K562 (cell line): ENCODE data around the gene DNAH9.

ENCODE experiments used
- CBX5 ChIP-seq: IDR thresholded peaks from 2 replicates; pipeline ENCODE4 v1.6.1; 2014; ENCODE audit warnings: low read depth, borderline replicate concordance
- DMBX1 ChIP-seq: fragments of 250-450 bp; sonication (Bioruptor Pico); IDR thresholded peaks from 2 replicates; pipeline ENCODE4 v1.8.0; 2022; ENCODE audit warnings: inconsistent platforms, mild to moderate bottlenecking, moderate library complexity, borderline replicate concordance
- MCM3 ChIP-seq: fragments of 450-650 bp; IDR thresholded peaks from 2 replicates; pipeline ENCODE4 v1.6.1; 2016
- POLR2A ChIP-seq: fragments of 450-650 bp; conservative IDR thresholded peaks from 2 replicates; pipeline ENCODE4 v1.6.1; 2016
- TF ChIP-seq, protein P1 (sequence below): sonication (generic); formaldehyde crosslinking; IDR thresholded peaks from 2 replicates; pipeline ENCODE4 v1.8.1; 2023; ENCODE audit warnings: mild to moderate bottlenecking, missing genetic modification reagents
- TF ChIP-seq, protein P2 (sequence below), 2 experiments: fragments of 450-650 bp in 1 of 2; sonication (generic) in 1 of 2; formaldehyde crosslinking in 1 of 2; IDR thresholded peaks in 1 of 2; conservative IDR thresholded peaks in 1 of 2; 2 replicates each; pipeline versions ENCODE4 v1.6.1 to v1.8.1; 2016 to 2023; ENCODE audit warnings: mild to moderate bottlenecking in 2 of 2, moderate library complexity in 2 of 2, inconsistent platforms in 1 of 2, missing genetic modification reagents in 1 of 2
- TF ChIP-seq, protein P3 (sequence below): fragments of 250-450 bp; sonication (Bioruptor Pico); IDR thresholded peaks from 2 replicates; pipeline ENCODE4 v1.4.0; 2020
- TF ChIP-seq, protein P4 (sequence below): fragments of 450-650 bp; IDR thresholded peaks from 2 replicates; pipeline ENCODE4 v1.6.1; 2018; ENCODE audit not compliant: partially characterized antibody
- TF ChIP-seq, protein P5 (sequence below), 3 experiments: IDR thresholded peaks in 2 of 3; conservative IDR thresholded peaks in 1 of 3; 2 replicates each; pipeline ENCODE4 v1.5.1; 2011 to 2012; ENCODE audit warnings: low read length in 3 of 3, mild to moderate bottlenecking in 3 of 3, control low read depth in 2 of 3, improper control_type of control experiment in 1 of 3, inconsistent platforms in 1 of 3, low read depth in 1 of 3, mixed read lengths in 1 of 3, moderate library complexity in 1 of 3; ENCODE audit not compliant: insufficient read depth in 2 of 3
- TF ChIP-seq, protein P6 (sequence below): fragments of 250-450 bp; sonication (Bioruptor Pico); IDR thresholded peaks from 2 replicates; pipeline ENCODE4 v1.9.0; 2021; ENCODE audit warnings: mild to moderate bottlenecking, inconsistent platforms

DNA sequence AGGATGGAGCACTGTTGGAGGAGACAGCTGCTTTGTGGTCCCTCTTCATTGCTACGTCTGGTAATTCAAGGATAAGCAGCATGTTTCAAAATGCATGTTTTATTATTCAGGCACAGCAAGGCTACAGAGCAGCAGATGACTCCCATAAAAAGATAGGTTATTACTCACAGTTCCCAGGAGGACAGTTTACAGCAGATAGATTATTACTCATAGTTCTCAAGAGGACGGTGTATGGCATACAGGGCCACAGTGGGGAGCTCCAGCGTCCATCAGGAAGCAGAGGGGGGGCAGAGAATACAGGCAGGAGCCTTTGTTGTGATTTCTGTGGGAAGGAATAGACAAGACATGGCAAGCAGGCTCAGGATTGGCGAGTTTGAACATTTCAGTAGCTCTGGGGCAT, 72.9 kb downstream of the DNAH9 start:
- TF ChIP-seq, protein P1, sequence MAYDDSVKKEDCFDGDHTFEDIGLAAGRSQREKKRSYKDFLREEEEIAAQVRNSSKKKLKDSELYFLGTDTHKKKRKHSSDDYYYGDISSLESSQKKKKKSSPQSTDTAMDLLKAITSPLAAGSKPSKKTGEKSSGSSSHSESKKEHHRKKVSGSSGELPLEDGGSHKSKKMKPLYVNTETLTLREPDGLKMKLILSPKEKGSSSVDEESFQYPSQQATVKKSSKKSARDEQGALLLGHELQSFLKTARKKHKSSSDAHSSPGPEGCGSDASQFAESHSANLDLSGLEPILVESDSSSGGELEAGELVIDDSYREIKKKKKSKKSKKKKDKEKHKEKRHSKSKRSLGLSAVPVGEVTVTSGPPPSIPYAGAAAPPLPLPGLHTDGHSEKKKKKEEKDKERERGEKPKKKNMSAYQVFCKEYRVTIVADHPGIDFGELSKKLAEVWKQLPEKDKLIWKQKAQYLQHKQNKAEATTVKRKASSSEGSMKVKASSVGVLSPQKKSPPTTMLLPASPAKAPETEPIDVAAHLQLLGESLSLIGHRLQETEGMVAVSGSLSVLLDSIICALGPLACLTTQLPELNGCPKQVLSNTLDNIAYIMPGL (CRISPR knock-in tag), result no peak
- TF ChIP-seq, protein P2, sequence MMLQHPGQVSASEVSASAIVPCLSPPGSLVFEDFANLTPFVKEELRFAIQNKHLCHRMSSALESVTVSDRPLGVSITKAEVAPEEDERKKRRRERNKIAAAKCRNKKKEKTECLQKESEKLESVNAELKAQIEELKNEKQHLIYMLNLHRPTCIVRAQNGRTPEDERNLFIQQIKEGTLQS (IDR thresholded peaks at IDR 0.05), result no peak
- TF ChIP-seq, protein P2 (CRISPR knock-in tag; conservative IDR thresholded peaks at IDR 0.05), result no peak
- TF ChIP-seq, protein P3, sequence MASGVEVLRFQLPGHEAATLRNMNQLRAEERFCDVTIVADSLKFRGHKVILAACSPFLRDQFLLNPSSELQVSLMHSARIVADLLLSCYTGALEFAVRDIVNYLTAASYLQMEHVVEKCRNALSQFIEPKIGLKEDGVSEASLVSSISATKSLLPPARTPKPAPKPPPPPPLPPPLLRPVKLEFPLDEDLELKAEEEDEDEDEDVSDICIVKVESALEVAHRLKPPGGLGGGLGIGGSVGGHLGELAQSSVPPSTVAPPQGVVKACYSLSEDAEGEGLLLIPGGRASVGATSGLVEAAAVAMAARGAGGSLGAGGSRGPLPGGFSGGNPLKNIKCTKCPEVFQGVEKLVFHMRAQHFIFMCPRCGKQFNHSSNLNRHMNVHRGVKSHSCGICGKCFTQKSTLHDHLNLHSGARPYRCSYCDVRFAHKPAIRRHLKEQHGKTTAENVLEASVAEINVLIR, result no peak
- TF ChIP-seq DMBX1 (CRISPR knock-in tag), result no peak
- TF ChIP-seq POLR2A, result no peak
- TF ChIP-seq, protein P4, sequence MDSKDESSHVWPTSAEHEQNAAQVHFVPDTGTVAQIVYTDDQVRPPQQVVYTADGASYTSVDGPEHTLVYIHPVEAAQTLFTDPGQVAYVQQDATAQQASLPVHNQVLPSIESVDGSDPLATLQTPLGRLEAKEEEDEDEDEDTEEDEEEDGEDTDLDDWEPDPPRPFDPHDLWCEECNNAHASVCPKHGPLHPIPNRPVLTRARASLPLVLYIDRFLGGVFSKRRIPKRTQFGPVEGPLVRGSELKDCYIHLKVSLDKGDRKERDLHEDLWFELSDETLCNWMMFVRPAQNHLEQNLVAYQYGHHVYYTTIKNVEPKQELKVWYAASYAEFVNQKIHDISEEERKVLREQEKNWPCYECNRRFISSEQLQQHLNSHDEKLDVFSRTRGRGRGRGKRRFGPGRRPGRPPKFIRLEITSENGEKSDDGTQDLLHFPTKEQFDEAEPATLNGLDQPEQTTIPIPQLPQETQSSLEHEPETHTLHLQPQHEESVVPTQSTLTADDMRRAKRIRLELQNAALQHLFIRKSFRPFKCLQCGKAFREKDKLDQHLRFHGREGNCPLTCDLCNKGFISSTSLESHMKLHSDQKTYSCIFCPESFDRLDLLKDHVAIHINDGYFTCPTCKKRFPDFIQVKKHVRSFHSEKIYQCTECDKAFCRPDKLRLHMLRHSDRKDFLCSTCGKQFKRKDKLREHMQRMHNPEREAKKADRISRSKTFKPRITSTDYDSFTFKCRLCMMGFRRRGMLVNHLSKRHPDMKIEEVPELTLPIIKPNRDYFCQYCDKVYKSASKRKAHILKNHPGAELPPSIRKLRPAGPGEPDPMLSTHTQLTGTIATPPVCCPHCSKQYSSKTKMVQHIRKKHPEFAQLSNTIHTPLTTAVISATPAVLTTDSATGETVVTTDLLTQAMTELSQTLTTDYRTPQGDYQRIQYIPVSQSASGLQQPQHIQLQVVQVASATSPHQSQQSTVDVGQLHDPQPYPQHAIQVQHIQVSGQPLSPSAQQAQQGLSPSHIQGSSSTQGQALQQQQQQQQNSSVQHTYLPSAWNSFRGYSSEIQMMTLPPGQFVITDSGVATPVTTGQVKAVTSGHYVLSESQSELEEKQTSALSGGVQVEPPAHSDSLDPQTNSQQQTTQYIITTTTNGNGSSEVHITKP, result no peak
- TF ChIP-seq, protein P5, sequence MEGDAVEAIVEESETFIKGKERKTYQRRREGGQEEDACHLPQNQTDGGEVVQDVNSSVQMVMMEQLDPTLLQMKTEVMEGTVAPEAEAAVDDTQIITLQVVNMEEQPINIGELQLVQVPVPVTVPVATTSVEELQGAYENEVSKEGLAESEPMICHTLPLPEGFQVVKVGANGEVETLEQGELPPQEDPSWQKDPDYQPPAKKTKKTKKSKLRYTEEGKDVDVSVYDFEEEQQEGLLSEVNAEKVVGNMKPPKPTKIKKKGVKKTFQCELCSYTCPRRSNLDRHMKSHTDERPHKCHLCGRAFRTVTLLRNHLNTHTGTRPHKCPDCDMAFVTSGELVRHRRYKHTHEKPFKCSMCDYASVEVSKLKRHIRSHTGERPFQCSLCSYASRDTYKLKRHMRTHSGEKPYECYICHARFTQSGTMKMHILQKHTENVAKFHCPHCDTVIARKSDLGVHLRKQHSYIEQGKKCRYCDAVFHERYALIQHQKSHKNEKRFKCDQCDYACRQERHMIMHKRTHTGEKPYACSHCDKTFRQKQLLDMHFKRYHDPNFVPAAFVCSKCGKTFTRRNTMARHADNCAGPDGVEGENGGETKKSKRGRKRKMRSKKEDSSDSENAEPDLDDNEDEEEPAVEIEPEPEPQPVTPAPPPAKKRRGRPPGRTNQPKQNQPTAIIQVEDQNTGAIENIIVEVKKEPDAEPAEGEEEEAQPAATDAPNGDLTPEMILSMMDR (IDR thresholded peaks at IDR 0.05 in 2 of 3, conservative IDR thresholded peaks at IDR 0.05 in 1 of 3; ENCODE audit: insufficient read depth in 2 of 3, low read depth in 1 of 3, low read length in 3 of 3), result no peak
- TF ChIP-seq, protein P6, sequence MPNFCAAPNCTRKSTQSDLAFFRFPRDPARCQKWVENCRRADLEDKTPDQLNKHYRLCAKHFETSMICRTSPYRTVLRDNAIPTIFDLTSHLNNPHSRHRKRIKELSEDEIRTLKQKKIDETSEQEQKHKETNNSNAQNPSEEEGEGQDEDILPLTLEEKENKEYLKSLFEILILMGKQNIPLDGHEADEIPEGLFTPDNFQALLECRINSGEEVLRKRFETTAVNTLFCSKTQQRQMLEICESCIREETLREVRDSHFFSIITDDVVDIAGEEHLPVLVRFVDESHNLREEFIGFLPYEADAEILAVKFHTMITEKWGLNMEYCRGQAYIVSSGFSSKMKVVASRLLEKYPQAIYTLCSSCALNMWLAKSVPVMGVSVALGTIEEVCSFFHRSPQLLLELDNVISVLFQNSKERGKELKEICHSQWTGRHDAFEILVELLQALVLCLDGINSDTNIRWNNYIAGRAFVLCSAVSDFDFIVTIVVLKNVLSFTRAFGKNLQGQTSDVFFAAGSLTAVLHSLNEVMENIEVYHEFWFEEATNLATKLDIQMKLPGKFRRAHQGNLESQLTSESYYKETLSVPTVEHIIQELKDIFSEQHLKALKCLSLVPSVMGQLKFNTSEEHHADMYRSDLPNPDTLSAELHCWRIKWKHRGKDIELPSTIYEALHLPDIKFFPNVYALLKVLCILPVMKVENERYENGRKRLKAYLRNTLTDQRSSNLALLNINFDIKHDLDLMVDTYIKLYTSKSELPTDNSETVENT, result no peak
- TF ChIP-seq MCM3, result no peak
- TF ChIP-seq CBX5, result no peak
